Right atrium auricular region (tissue), 2 donors: ENCODE data around the gene BCL11A. TPM values are rescaled to one million over a fixed set of nuclear protein-coding genes. Genes with fewer than 3 reads are reported as not detected.
A peak's percentile ranks its signal among the peaks of the same experiment; 100 is the strongest.

Experiments
- DNase-seq: peaks from one replicate; pipeline ENCODE4 v3.0.0-alpha.2; 2019; ENCODE audit warnings: low spot score
- H3K27ac ChIP-seq, 2 donors: fragments of 200-600 bp; sonication (generic); 1 replicate in 1 of 2; 2 replicates in 1 of 2; pipeline ENCODE4 v1.5.1; 2016 to 2019
- H3K27me3 ChIP-seq, 2 donors: fragments of 200-600 bp; sonication (generic); one replicate each; pipeline versions ENCODE4 v1.5.1 to v1.6.0; 2017 to 2019
- H3K36me3 ChIP-seq: fragments of 200-600 bp; sonication (generic); one replicate; pipeline ENCODE4 v1.5.1; 2016
- H3K4me1 ChIP-seq, 2 donors: fragments of 200-600 bp; sonication (generic); one replicate each; pipeline versions ENCODE4 v1.5.1 to v1.6.0; 2017 to 2019
- H3K4me3 ChIP-seq, 2 donors: fragments of 200-600 bp; sonication (generic); 1 replicate in 1 of 2; 2 replicates in 1 of 2; pipeline ENCODE4 v1.5.1; 2017 to 2019; ENCODE audit warnings: mild to moderate bottlenecking in 1 of 2, moderate library complexity in 1 of 2
- H3K9me3 ChIP-seq, 2 donors: fragments of 200-600 bp; sonication (generic); one replicate each; pipeline ENCODE4 v1.5.1; 2019
- total RNA-seq, 2 donors: library from RNA; depleted of rRNA; stranded (reverse); fragments of >200 nt; gene quantifications; one replicate each; pipeline ENCODE4 v1.1.0, GENCODE V29; 2016
- TF ChIP-seq, protein P1 (sequence below), 2 donors: fragments of 200-600 bp; sonication (generic); IDR thresholded peaks; one replicate each; pipeline ENCODE4 v1.5.1; 2019; ENCODE audit warnings: antibody characterized with exemption in 2 of 2

Gene BCL11A
- total RNA-seq, 2 donors from 2014 or later, result 2.2 to 3.3 TPM

DNA sequence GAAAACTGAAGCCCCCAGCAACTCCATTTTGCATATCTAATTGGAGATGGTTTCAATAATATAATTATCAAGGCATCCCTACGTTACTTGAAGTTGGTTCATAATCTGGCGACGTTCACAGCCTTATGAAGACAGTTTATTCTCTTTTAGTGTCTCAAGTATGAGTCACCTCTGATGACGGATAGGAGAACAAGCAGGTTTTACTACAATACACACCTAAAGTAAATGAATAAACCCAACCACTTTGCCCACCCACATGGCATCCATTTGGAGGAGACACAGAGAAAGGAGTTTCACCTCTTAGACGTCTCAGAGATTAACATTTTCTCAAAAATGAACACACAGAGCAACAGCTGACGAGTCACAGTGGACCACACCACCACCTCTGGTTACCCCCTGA, 40.8 kb downstream of the BCL11A start:
- Histone ChIP-seq H3K4me1 (peaks cover 0 to 18% of the 10 kb centered on the region in 2 donors), H3K9me3 (no peaks in the 10 kb centered on the region), H3K27ac (no peak overlapping the region), H3K36me3 (no peaks in the 10 kb centered on the region), H3K4me3 (no peak overlapping the region), H3K27me3 (no peaks in the 10 kb centered on the region)
- DNase-seq, result peak; percentile 4
- TF ChIP-seq, protein P1, sequence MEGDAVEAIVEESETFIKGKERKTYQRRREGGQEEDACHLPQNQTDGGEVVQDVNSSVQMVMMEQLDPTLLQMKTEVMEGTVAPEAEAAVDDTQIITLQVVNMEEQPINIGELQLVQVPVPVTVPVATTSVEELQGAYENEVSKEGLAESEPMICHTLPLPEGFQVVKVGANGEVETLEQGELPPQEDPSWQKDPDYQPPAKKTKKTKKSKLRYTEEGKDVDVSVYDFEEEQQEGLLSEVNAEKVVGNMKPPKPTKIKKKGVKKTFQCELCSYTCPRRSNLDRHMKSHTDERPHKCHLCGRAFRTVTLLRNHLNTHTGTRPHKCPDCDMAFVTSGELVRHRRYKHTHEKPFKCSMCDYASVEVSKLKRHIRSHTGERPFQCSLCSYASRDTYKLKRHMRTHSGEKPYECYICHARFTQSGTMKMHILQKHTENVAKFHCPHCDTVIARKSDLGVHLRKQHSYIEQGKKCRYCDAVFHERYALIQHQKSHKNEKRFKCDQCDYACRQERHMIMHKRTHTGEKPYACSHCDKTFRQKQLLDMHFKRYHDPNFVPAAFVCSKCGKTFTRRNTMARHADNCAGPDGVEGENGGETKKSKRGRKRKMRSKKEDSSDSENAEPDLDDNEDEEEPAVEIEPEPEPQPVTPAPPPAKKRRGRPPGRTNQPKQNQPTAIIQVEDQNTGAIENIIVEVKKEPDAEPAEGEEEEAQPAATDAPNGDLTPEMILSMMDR (IDR thresholded peaks at IDR 0.05), result no peak

DNA sequence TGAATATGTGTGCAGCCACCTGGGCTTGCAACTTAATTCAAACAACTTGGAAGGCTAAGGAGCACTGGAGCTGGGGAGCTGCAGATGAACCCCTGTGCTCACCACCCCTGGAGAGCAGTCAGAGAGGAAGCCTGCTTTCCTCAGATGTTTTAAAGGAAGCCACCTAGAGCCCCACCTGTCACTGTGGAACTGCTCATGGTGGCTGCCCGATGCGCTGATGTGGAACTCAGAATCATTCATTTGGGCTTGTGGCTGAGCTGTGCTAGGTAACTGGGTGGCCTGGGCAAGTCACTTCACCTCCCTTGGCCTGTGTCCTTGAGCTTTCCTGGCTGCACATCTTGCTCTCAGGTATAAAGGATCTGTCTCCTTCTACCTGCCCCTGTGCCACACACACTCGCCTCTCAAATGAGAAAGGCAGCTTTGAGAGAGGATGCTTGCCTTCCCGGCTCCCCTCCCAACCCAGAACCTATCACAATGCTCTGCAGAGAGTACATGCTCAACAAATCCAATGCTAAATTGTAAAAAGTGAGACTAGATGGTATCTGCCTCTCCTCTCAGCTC, 41.3 kb downstream of the BCL11A start:
- TF ChIP-seq, protein P1 (IDR thresholded peaks at IDR 0.05), result no peak
- H3K4me1 ChIP-seq, result peaks cover 0 to 18% of the 10 kb centered on the region in 2 donors
- no peak overlapping the region for H3K27ac ChIP-seq
- no peaks in the 10 kb centered on the region for H3K9me3 ChIP-seq
- H3K36me3 ChIP-seq, result no peaks in the 10 kb centered on the region
- peak; percentile 23 for DNase-seq
- H3K27me3 ChIP-seq, result no peaks in the 10 kb centered on the region
- H3K4me3 ChIP-seq, result no peak overlapping the region

- H3K27me3 ChIP-seq, result no peaks in the 10 kb centered on the region
- H3K27ac ChIP-seq, result no peak overlapping the region
- TF ChIP-seq, protein P1 (IDR thresholded peaks at IDR 0.05), result no peak
- no peaks in the 10 kb centered on the region for H3K36me3 ChIP-seq
- no peak overlapping the region for H3K4me3 ChIP-seq
- H3K4me1 ChIP-seq, result peaks cover 0 to 20% of the 10 kb centered on the region in 2 donors
- no peak for DNase-seq
- no peaks in the 10 kb centered on the region for H3K9me3 ChIP-seq
Observed at GRCh38 chr2:60510713-60511112, 42.7 kb downstream of the BCL11A start.

DNA sequence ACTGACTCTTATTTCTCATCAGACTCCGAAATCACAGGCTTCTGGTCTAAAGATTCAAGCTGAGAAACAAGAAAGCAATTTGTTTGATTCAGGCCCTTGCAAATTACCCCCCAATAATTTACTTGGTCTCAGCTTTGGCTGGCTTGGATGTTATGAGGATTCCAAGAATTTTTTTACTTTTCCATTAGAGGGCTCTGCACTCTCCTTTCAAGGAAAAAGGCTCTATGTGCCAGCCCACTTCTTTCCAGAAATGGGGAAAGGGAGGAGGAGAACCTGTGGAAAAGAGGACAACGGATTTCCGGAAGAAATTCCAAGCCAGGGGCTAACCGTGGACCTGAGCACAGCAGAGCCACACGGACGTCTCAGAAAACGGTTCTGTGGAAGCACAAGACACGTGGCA, 44.4 kb downstream of the BCL11A start:
- H3K36me3 ChIP-seq, result no peaks in the 10 kb centered on the region
- no peaks in the 10 kb centered on the region for H3K9me3 ChIP-seq
- H3K27ac ChIP-seq, result no peak overlapping the region
- peaks cover 0 to 20% of the 10 kb centered on the region in 2 donors for H3K4me1 ChIP-seq
- DNase-seq, result no peak
- TF ChIP-seq, protein P1 (IDR thresholded peaks at IDR 0.05), result no peak
- H3K27me3 ChIP-seq, result no peaks in the 10 kb centered on the region
- no peak overlapping the region for H3K4me3 ChIP-seq

DNA sequence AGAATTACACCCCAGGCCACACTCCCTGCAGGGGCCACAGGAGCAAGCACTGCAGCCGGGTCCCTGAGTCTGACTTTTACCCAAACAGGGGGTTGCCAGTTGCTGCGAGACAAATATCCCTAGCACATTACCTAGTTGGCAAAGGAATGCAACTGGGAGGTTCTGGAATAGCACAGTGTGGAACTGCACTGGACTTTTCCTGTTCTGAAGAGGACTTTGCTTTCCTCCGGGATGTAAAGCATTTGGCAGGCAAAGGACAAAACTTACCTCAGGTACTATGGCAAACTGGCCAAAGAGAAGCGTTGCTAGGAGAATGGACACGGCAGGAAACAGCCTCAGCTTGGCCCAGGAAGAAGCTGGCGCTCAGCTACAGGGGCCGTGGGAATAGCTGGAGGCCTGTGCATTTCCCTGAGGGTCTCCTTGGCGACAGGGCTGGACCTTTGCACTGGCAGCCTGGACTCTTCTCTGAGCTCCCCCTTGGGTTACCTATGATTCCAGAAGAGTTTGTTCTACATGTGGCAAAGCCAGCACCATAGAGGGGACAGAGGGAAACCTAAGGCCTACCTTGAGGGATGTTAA, 45.0 kb downstream of the BCL11A start:
- no peak overlapping the region for H3K27ac ChIP-seq
- peaks cover 0 to 20% of the 10 kb centered on the region in 2 donors for H3K4me1 ChIP-seq
- TF ChIP-seq, protein P1 (IDR thresholded peaks at IDR 0.05), result no peak
- no peaks in the 10 kb centered on the region for H3K36me3 ChIP-seq
- DNase-seq, result no peak
- H3K4me3 ChIP-seq, result no peak overlapping the region
- H3K9me3 ChIP-seq, result no peaks in the 10 kb centered on the region
- no peaks in the 10 kb centered on the region for H3K27me3 ChIP-seq
